ENCODE data around the gene TGM1.
A peak's percentile ranks its signal among the peaks of the same experiment; 100 is the strongest.
"Not testable (repeated sequence)": the region's sequence is repeated elsewhere in the genome, so short reads cannot be mapped to it uniquely, and the experiment has no call there.

The TGM1 gene

DNA sequence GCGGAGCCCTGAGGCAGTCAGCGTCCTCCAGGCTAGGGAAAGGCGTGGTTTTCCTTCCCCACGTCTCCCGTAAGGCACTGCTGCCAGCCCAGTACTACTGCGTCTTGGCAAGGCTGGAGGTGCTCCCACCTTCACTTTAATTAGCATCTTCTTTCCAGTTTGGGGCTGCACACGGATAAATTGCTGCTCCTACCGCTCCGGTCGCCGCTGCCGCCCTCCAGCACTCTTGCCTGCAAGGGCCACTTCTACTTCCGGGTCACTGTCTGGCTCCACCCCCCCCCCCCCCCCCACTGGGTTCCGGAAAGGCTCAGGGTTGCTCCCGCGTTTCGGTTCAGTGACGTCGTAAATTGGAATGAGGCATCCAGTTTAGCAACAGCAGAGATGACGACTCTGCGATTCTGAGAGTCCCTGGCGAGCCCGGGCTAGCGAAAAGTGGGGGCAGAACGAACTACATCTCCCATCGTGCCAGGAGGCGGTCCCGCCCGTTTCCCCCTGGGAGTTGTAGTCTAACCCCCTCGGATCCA, 30.8 kb downstream of the TGM1 start, which contains the start of gene NEDD8:
Gene NEDD8 (minus strand): TSS at position 247 of the 524 bp plus-strand sequence. CDS start 100 bp downstream, at position 147.
- Histone ChIP-seq H3K36me3 (ENCODE audit: insufficient read depth, low read length) (peaks cover 20% of the 10 kb centered on the region), H3K9ac (ENCODE audit: low read depth, low read length) (peak within 1 kb of the TSS; percentile 97), H3K4me1 (ENCODE audit: insufficient read depth, low read length) (no peaks in the 10 kb centered on the region), H3K9me3 (ENCODE audit: control insufficient read depth, insufficient read depth, low read length) (no peaks in the 10 kb centered on the region)

DNA sequence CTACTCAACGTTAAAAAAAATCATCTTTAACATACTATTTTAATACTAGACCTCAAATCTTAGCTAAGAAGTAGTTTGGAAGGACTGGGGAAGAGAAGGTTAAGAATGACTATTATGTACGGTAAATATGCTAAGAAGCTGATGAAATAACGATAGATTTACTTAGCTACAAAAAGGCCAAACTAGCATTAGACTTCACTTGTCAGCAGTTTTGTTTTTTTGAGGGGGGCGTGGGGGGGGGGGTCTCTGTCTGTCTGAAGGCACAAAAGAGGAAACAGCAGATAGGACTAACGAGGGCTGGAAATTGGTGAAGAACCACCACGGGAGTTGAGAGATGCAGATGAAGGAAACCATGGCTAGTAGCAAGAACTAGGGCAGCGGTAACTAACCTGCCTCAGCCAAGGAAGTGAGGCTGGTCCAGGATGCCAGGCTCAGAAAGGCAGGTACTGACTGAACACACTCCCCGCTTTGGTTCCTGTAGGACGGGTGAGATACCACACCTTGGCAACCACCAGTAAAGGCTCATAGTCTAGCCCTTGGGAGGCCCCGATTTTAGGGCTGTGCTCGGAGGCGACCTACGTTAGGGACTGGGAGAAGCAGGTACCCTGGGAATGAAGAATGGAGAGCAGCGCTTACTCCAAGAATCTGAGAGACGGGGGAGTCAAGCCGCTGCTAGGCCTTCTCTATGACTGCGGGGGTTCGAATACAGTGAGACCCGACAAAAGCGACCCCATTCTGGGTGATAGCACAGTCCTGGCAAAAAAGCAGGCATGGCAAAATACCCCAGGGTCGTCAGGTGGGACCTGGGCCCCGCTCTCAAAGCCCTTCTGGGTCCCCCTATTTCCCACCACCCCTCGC, 31.5 kb downstream of the TGM1 start:
- H3K9ac ChIP-seq (ENCODE audit: low read depth, low read length): peak overlapping the region; percentile 97
- H3K36me3 ChIP-seq (ENCODE audit: insufficient read depth, low read length): peaks cover 14% of the 10 kb centered on the region
- H3K9me3 ChIP-seq (ENCODE audit: control insufficient read depth, insufficient read depth, low read length): no peaks in the 10 kb centered on the region
- no peaks in the 10 kb centered on the region for H3K4me1 ChIP-seq (ENCODE audit: insufficient read depth, low read length)

DNA sequence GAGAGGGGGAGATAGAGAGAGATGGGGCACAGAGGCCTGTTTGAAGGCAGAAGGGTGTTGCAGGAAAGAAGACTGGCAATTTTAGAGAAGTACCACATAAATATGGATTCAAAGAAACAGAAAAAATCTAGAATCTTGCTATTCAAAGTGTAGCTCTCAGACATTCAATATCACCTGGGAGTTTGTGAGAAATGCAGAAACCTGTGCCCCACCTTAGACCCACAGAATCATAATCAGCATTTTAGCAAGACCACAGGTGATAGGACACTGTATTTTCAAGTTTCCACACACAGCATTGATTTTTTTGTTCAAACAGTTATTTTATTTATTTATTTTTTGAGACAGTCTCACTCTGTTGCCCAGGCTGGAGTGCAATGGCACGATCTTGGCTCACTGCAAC, 34.1 kb downstream of the TGM1 start:
- Histone ChIP-seq H3K4me1 (ENCODE audit: insufficient read depth, low read length) (no peaks in the 10 kb centered on the region), H3K9ac (ENCODE audit: low read depth, low read length) (no peak overlapping the region), H3K9me3 (ENCODE audit: control insufficient read depth, insufficient read depth, low read length) (no peaks in the 10 kb centered on the region), H3K36me3 (ENCODE audit: insufficient read depth, low read length) (no peaks in the 10 kb centered on the region; the same call in none of the 2 replicates)

DNA sequence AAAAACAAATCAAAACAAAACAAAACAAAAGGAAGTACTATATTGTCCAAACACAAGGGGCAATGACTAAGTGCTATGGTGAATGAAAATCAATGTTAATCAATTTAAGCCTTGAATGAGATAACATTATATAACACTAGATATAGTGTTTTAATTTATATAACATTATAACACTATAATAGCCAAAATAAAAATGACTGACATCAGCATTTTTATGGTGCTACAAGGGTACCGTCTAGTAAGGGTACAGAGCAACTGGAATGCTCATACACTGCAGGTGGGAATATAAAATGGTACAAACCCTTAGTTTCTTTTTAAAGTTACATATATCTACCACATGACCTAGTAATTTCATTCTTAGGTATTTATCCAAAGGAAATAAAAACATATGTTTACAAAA, 36.5 kb downstream of the TGM1 start:
- no peak overlapping the region for H3K9ac ChIP-seq (ENCODE audit: low read depth, low read length)
- H3K4me1 ChIP-seq (ENCODE audit: insufficient read depth, low read length): no peaks in the 10 kb centered on the region
- no peaks in the 10 kb centered on the region; the same call in none of the 2 replicates for H3K36me3 ChIP-seq (ENCODE audit: insufficient read depth, low read length)
- no peaks in the 10 kb centered on the region for H3K9me3 ChIP-seq (ENCODE audit: control insufficient read depth, insufficient read depth, low read length)

DNA sequence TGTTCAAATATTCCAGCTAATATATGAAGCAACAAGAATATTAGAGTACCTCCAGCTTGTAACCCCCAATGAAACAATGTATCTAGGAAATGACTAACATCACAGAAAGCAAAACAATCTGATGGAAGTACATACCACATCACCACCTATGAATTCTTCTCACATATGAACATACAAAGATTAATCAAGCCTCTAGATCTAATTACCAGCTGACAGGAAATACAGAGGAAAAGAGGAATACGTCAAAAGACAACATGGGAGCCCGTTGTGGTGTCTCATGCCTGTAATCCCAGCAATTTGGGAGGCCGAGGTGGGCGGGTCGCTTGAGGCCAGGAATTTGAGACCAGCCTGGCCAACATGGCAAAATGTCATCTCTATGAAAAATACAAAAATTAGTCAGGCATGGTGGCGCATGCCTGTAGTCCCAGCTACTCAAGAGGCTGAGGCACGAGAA, 38.3 kb downstream of the TGM1 start:
- no peaks in the 10 kb centered on the region; the same call in 1 of the 2 replicates for H3K36me3 ChIP-seq (ENCODE audit: insufficient read depth, low read length)

DNA sequence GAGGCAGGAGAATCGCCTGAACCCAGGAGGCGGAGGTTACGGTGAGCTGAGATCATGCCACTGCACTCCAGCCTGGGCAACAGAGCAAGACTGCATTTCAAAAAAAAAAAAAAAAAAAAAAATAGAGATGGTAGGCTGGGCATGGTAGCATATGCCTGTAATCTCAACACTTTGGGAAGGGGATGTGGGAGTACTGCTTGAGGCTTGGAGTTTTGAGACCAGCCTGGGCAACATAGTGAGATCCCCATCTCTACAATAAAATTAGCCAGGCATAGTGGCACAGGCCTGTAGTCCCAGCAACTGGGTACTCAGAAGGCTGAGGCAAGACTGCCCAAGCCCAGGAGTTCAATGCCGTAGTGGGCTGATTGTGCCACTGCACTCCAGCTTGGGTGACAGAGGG, 40.0 kb downstream of the TGM1 start:
- H3K9ac ChIP-seq (ENCODE audit: low read depth, low read length); H3K4me1 ChIP-seq (ENCODE audit: insufficient read depth, low read length); H3K9me3 ChIP-seq (ENCODE audit: control insufficient read depth, insufficient read depth, low read length); H3K36me3 ChIP-seq (ENCODE audit: insufficient read depth, low read length): not testable (repeated sequence)

More for the DNA sequence above, 38.3 kb downstream of the TGM1 start:
- Histone ChIP-seq H3K4me1 (ENCODE audit: insufficient read depth, low read length) (no peaks in the 10 kb centered on the region), H3K9me3 (ENCODE audit: control insufficient read depth, insufficient read depth, low read length) (no peaks in the 10 kb centered on the region), H3K9ac (ENCODE audit: low read depth, low read length) (no peak overlapping the region)

DNA sequence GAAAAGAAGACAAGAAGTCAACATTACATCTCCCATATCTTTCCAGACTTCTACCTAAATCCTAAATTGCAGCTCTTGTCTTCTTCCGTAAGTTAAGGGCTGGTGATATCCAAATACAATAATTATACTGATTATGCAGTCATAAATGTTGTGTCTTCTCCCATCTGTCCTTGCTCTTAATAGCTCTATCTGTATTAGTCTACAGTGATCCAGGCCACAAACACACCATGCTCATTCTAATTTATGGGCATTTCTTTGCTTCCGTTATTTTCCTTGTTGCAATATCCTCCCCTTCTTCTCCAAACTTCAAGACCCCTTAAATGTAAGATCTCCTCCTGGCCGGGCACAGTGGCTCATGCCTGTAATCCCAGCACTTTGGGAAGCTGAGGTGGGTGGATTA, 43.5 kb downstream of the TGM1 start:
- no peaks in the 10 kb centered on the region for H3K36me3 ChIP-seq (ENCODE audit: insufficient read depth, low read length)
- H3K9me3 ChIP-seq (ENCODE audit: control insufficient read depth, insufficient read depth, low read length): no peaks in the 10 kb centered on the region
- no peak overlapping the region for H3K9ac ChIP-seq (ENCODE audit: low read depth, low read length)
- no peaks in the 10 kb centered on the region for H3K4me1 ChIP-seq (ENCODE audit: insufficient read depth, low read length)

DNA sequence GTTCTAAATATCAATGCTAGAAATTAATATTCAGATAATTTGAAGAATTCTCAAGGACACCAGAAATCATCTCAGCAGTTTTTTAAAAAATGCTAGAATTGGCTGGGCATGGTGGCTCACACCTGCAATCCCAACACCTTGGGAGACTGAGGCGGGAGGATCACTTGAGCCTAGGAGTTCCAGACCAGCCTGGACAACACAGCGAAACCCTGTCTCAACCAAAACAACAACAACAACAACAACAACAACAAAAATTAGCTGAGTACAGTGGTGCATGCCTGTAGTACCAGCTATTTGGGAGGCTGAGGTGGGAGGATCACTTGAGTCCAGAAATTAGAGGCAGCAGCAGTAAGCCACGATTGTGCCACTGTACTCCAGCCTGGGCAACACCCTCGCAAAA, 43.9 kb downstream of the TGM1 start:
- no peaks in the 10 kb centered on the region for H3K36me3 ChIP-seq (ENCODE audit: insufficient read depth, low read length)
- H3K9ac ChIP-seq (ENCODE audit: low read depth, low read length): no peak overlapping the region
- H3K9me3 ChIP-seq (ENCODE audit: control insufficient read depth, insufficient read depth, low read length): no peaks in the 10 kb centered on the region
- H3K4me1 ChIP-seq (ENCODE audit: insufficient read depth, low read length): no peaks in the 10 kb centered on the region

DNA sequence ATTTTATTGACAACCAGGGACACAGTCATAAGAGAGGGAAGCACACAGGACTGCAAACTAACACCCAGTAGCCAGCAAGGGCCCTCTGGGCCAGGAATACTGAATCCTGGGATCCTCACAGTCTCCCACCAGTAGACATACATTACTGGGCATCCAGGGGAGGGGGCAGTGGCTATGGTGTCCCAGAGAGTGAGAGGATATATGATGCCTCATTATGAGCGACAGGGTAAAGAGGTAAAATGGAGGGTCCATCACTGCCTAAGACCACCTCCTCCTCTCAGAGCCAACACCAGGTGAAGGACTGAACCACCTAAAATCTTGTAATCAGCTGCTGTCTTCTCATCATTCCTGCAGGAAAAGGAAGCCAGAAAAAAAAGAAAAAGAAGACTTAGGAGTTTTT, 46.1 kb downstream of the TGM1 start:
- H3K9ac ChIP-seq (ENCODE audit: low read depth, low read length); H3K36me3 ChIP-seq (ENCODE audit: insufficient read depth, low read length); H3K9me3 ChIP-seq (ENCODE audit: control insufficient read depth, insufficient read depth, low read length); H3K4me1 ChIP-seq (ENCODE audit: insufficient read depth, low read length): not testable (repeated sequence)

DNA sequence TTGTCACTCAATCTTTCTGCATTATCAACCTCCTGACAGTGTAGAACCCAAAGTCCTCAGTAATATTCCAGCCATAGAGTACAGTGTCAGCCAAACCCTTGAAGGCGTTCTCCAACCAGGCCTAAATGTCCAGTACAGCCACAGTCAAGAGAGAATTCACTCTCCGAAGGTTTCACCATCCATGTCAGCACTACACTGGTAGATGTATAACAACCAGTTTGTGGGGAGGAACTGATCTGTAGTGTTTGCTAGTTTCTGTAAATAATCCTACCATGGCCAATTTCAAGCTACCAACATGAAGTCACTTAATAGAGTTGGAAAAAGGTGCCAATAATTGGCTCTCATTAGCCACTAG, 46.7 kb downstream of the TGM1 start:
- H3K9me3 ChIP-seq (ENCODE audit: control insufficient read depth, insufficient read depth, low read length): no peaks in the 10 kb centered on the region
- H3K4me1 ChIP-seq (ENCODE audit: insufficient read depth, low read length): peaks cover 4% of the 10 kb centered on the region; the same call in 1 of the 2 replicates
- H3K9ac ChIP-seq (ENCODE audit: low read depth, low read length): 0 out of 2 replicates have a peak overlapping the region, but pooled peaks have one; percentile 93
- no peaks in the 10 kb centered on the region for H3K36me3 ChIP-seq (ENCODE audit: insufficient read depth, low read length)

DNA sequence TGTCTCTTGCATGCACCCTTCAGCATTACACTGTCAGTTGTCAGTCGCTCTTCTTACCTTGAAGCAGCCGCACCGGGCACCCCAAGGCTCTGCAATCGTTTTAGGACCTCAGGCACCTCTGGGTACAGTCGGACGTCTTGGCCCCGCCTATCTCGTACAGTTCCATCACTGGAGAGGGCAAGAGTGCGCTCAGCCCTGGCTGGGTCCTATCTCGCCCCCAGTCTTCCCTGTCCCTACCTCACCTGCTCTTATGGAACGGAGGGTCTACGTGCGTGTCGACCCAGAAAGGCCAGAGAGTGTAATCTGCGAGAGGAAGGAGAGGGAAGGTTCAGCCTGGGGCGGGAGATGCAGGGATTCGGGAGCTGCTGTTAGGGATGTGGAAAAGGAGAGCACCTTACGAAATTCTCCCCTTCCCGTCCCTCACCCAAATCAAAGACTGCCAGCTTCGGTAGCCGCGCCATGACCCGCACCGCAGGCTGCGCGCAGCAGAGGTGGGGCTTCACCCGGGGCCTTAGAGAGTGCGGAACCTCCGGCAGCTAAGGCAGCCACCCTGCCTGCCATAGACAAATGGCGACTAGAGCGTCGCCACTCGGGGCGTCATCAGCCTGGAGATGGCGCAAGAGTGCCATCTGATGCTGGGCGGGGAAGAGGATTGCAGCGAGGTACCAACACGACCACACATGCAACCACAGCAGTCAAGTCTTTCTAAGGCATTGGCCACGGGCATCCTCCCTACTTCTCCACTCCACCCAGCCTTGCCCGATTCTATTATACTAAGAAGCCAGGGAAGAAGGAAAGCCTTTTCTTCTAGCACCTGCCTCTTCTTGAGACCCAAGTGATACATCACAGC, 47.3 kb downstream of the TGM1 start, which contains the start of gene MDP1:
Gene MDP1 (minus strand): TSS at position 572 of the 850 bp plus-strand sequence. CDS start 111 bp downstream, at position 461.
- Histone ChIP-seq H3K36me3 (ENCODE audit: insufficient read depth, low read length) (peaks cover 1% of the 10 kb centered on the region; the same call in 1 of the 2 replicates), H3K4me1 (ENCODE audit: insufficient read depth, low read length) (peaks cover 4% of the 10 kb centered on the region; the same call in 1 of the 2 replicates), H3K9ac (ENCODE audit: low read depth, low read length) (peak within 1 kb of the TSS; percentile 93), H3K9me3 (ENCODE audit: control insufficient read depth, insufficient read depth, low read length) (no peaks in the 10 kb centered on the region)

DNA sequence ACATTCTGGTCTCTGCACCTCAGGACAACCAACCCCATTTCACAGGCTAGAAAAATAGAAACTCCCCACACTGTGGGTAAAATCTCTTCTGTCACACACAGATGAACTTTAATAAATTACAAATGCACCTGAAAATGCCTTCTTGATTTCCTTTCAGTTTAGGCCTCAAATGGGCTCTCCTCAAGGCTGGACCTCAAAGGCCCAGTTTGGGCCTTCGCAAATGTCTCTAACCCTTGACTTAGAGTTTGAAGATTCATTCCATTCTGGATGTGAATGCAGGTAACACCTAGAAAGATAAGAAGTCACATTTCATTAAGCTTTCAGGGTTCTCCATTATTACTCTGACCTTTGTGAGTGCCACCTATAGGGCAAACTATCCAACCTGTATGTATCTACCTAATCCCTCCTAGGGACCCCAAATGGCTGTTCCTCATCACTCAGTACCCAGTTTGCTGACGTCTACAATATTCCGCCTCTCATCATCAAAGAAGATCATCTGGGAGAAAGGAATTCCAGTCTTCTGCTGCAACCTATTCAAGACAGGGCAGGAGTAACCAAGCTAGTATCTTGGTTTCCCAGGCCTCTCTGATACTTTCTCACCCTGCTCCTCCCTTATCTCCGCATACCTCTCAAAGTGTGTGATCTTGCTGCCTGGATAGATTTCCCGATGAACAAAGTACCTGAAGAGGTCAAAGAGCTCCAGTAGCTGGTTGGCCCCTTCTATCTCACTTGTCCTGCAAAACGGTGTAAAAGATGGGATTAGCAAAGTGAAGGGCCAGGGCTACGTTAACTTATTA, 48.9 kb downstream of the TGM1 start:
- H3K9me3 ChIP-seq (ENCODE audit: control insufficient read depth, insufficient read depth, low read length): no peaks in the 10 kb centered on the region

DNA sequence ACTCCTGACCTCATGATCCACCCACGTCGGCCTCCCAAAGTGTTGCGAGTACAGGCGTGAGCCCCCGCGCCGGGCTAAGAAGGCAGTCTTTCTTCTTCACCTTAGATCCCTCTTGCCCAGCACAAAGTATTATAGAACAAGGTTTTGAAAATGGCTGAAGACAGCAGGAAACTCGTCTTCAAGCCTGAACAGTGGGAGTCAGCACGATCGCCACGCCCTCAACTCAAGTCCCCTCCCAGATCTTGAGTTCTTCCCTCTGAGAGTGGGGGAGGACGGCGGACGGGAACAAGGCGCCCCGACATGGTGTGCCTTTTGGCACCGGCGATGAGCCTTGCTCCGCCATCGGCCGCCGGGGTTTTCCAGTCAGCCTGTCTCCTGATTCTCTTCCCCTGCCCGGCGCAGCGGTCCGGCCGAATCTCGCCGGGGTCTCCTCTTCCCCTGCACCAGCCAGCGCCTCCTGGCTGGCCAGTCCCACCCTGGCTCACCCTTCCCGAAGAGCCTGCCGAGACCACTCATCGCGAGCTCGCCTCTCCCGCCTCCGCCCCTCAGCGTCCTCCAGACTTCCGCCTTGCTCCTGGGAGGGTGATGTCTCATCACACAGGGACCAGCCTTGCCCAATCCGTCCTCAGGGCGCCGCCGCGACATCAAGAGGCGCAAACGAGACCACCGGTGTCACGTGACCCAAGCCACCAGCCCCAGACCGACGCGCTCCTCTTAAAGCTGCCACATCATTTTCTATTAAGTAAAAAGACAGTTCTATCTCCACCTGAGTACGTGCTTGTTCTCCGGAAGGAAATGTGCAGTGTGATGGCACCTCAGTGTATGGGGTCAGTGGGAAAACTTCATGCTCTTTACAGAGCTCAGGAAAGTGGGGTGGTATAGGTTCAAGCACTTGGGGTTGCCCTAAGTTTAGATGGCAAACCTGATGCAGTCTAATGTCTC, 49.8 kb downstream of the TGM1 start, which contains the start of gene CHMP4A:
Gene CHMP4A (minus strand): TSS at position 565 of the 942 bp plus-strand sequence. CDS start 49 bp downstream, at position 516.
- Histone ChIP-seq H3K4me1 (ENCODE audit: insufficient read depth, low read length) (peaks cover 4% of the 10 kb centered on the region; the same call in 1 of the 2 replicates), H3K36me3 (ENCODE audit: insufficient read depth, low read length) (peaks cover 7% of the 10 kb centered on the region; the same call in 1 of the 2 replicates), H3K9ac (ENCODE audit: low read depth, low read length) (peak within 1 kb of the TSS; percentile 77), H3K9me3 (ENCODE audit: control insufficient read depth, insufficient read depth, low read length) (no peaks in the 10 kb centered on the region)

More for the DNA sequence above, 48.9 kb downstream of the TGM1 start:
- H3K9ac ChIP-seq (ENCODE audit: low read depth, low read length): peak overlapping the region; percentile 77
- peaks cover 4% of the 10 kb centered on the region; the same call in 1 of the 2 replicates for H3K4me1 ChIP-seq (ENCODE audit: insufficient read depth, low read length)
- H3K36me3 ChIP-seq (ENCODE audit: insufficient read depth, low read length): peaks cover 7% of the 10 kb centered on the region; the same call in 1 of the 2 replicates

All from ES-I3 (cell line).